DOHH2 (cell line): Measurements from ENCODE around the gene NR1H2.
"Not testable (repeated sequence)": the region's sequence is repeated elsewhere in the genome, so short reads cannot be mapped to it uniquely, and the experiment has no call there.

ENCODE experiments used
- EZH2phosphoT487 ChIP-seq: fragments of 200-600 bp; sonication (generic); IDR thresholded peaks from 2 replicates; pipeline ENCODE4 v1.6.1; 2017; ENCODE audit warnings: borderline replicate concordance, mild to moderate bottlenecking, antibody characterized with exemption, low read length, moderate library complexity, mixed read lengths
- TF ChIP-seq, protein P1 (sequence below): fragments of 200-600 bp; sonication (generic); IDR thresholded peaks from one replicate; pipeline ENCODE4 v1.5.1; 2014; ENCODE audit warnings: antibody characterized with exemption, mild to moderate bottlenecking, low read depth, low read length; ENCODE audit not compliant: poor library complexity, severe bottlenecking

DNA sequence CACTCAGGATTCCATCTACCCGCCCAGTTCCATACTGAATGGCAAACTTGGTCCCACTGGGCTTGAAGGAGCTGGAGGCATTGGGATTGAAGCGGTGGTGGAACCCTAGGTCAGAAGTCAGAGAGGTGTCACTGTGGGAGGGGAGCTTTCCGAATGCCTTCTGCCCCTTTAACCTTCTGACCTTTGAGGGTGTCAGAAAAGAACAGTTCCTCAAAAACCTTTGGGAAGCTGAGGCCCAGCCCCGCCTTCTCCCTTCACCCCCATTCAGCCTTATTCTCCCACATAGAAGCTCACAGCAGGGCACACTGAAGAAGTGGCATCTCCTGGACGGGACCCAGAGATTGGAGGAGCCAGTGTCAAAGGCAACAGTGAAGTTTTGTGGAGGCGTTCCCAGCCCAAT, 39.2 kb upstream of the NR1H2 start:
- TF ChIP-seq, protein P1, sequence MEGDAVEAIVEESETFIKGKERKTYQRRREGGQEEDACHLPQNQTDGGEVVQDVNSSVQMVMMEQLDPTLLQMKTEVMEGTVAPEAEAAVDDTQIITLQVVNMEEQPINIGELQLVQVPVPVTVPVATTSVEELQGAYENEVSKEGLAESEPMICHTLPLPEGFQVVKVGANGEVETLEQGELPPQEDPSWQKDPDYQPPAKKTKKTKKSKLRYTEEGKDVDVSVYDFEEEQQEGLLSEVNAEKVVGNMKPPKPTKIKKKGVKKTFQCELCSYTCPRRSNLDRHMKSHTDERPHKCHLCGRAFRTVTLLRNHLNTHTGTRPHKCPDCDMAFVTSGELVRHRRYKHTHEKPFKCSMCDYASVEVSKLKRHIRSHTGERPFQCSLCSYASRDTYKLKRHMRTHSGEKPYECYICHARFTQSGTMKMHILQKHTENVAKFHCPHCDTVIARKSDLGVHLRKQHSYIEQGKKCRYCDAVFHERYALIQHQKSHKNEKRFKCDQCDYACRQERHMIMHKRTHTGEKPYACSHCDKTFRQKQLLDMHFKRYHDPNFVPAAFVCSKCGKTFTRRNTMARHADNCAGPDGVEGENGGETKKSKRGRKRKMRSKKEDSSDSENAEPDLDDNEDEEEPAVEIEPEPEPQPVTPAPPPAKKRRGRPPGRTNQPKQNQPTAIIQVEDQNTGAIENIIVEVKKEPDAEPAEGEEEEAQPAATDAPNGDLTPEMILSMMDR = not testable (repeated sequence)
- not testable (repeated sequence) for TF ChIP-seq EZH2phosphoT487
